Activated T-helper 9 cell treated with anti-CD3 and anti-CD28 coated beads, Interleukin-2, amount 50 U/mL, for 16 hours (primary cell): Measurements from ENCODE around the gene LPP.
"Not testable (repeated sequence)": the region's sequence is repeated elsewhere in the genome, so short reads cannot be mapped to it uniquely, and the experiment has no call there.

ENCODE experiments used
- DNase-seq: peaks from one replicate; pipeline ENCODE4 v3.0.0-alpha.2; 2020; ENCODE audit warnings: low read depth

LPP gene

GRCh38 chr3:188154014-188154808 lies at the start of gene LPP:
LPP (plus strand) TSS chr3:188154157; CDS start chr3:188406121, 251,964 bp downstream.
- peak; percentile 74 for DNase-seq

DNA sequence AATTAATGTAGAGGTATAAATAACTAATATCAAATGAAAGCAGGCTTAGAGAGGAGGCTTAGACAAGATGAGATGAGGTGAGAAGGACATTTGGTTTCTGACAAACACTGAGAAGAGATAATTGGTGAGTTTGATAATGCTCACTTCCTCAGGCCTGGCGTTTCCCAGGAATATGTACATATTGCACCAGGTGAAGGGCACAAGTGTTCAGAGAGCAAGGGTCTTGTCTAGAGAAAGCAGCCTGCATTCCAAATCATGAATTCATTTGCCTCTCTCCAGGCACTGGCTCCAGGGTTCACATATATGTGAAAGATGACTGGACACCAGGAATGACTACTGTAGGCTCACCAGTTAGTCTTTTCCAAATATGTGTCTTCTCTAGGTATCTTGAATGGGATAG lies 48.0 kb upstream of the LPP start:
- no peak for DNase-seq

DNA sequence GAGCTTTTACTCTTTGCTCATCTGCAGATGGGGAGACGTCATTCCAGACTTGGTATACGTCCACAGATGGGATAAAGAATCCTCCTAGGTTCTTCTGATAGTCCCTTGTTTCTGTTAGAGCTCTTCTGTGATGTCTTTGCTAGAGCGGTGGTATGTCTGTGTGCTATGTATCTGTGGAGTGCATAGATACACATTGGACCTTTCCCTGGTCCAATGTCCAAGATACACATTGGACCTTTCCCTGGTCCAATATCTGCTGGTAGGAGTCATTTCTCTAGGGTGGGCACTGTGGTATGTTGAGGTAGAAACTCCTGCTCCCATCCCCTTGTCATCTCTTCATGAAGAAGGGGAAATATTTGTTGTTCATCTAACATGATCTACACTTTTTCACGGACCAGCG lies 47.5 kb upstream of the LPP start:
- no peak for DNase-seq

GRCh38 chr3:188106887-188107830 lies 46.8 kb upstream of the LPP start:
- DNase-seq: no peak

DNA sequence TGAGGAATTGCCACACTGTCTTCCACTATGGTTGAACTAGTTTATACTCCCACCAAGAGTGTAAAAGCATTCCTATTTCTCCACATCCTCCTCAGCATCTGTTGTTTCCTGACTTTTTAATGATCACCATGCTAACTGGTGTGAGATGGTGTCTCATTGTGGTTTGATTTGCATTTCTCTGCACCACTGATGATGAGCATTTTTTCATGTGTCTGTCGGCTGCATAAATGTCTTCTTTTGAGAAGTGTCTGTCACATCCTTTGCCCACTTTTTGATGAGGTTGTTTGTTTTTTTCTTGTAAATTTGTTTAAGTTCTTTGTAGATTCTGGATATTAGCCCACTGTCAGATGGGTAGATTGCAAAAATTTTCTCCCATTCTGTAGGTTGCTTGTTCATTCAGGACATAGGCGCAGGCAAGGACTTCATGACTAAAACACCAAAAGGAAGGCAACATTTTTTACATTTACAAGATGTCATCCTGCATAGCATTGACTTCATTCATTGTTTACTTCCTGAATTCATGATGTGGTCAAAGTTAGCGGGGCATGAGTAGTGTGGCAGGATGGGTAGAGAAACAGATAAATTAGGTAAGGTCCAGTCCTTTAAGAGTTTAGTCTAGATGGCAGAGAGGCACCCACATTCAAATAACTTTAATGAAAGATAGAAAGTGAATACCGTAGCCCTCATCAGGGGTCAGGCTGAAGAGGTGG lies 45.1 kb upstream of the LPP start:
- DNase-seq: no peak

- no peak for DNase-seq
Measured at GRCh38 chr3:188111002-188111584, 42.9 kb upstream of the LPP start.

- no peak for DNase-seq
Measured at GRCh38 chr3:188113756-188114155, 40.2 kb upstream of the LPP start.

DNA sequence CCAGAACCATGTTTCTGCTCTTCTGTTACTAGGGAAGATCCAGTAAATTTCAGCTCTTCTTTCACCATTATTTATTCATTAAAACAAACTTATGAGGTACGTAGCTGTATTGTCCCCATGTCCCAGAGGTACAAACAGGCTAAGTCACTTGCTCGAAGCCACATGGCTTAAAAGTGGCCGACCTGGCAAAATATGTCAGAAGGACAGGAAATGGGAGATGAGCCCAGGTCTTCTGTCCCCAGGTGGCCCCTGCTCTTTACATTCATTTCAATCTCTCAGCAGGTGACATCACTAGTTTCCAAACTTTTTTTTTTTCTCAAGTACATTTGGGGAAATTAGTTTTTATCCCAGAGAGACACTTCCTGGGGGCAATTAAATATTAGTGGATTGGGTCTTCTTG lies 34.1 kb upstream of the LPP start:
- no peak for DNase-seq

- DNase-seq: no peak
Measured at GRCh38 chr3:188122571-188123169, 31.3 kb upstream of the LPP start.

DNA sequence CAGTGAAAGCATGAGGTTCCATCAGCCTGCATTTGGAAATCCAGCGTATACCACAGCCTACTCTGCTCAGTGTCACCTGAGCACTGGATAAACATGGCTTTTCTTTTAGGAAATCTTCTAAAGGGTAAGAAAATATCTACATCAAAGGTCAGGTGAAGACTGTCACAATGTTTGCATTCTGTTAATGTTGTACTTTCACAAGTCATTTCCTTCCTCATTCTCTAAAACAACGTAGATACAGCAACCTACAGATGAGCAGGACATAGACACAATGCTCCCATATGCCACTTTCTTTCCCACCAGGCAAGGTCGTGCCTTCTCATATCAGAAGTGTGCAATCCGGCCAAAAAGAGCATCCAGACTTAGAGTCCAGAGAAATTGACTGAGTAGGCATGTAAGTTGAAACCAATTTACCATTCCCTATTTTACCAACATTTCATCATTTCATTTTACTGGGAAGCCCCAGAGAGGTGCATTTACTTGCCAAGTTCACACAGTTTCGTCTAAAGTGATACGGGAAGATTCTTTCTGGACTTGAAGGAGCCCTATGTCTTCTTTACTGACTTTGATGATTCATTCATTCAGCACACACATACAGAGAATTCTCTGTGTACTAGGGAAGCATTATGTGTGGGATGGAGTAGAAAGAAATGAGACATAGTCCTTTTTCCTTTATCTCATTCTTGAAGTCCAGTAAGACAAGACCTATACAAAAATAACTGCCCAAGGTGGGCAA lies 30.6 kb upstream of the LPP start:
- DNase-seq: no peak

- no peak for DNase-seq
Measured at GRCh38 chr3:188124184-188124583, 29.8 kb upstream of the LPP start.

DNA sequence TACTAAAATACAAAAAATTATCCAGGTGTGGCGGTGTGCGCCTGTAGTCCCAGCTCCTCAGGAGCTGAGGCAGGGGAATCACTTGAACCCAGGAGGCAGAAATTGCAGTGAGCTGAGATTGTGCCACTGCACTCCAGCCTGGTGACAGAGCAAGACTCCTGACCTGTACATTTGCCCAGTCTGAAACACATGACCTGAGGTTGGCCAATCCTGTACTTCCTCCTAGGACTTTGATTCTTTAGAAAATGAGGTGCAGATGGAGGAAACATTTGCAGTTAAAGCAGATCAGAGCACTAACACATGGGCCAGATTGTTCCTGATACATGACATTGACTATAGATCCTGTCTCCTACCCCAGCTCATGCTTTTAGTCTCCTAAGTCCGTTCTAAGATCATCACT lies 28.9 kb upstream of the LPP start:
- DNase-seq: no peak

DNA sequence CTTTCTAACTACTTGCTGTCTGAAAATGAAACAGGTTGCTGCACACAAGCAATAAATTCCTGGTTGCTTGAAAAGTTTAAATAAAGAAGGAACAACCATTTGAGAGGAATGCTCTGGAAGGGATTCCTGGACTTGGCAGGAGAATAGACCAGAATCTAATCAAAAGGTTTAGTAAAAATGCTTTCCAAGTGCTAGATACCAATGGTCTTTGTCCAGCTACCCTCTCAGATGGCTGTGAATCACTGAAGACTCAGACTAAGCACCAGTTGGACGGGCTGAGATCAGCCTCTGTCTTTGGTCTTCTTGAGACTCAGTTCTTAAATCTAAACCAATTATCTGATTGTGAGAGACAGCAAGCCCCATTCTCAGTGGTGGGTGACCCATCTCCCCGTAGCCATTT lies 27.7 kb upstream of the LPP start:
- DNase-seq: no peak

DNA sequence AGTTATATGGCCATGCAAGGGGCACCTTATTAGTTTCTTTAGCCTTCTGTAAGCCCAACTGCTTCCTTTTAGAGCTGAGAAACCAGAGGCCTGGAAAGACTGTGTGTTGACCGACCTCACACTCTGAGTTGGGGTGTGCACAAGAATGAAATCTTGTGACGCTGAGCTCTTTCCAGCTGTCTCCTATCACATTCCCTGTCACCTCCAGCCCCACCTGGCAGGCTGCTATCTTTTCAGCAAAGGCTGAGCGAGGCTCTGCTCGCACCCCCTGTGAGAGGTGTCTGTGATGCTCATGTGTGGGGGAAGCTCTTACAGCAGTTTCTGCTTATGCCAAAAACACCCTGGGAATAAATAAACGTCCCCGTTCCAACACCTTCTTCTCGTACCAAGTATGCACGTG lies 27.0 kb upstream of the LPP start:
- no peak for DNase-seq

- no peak for DNase-seq
Measured at GRCh38 chr3:188128905-188129304, 25.1 kb upstream of the LPP start.

DNA sequence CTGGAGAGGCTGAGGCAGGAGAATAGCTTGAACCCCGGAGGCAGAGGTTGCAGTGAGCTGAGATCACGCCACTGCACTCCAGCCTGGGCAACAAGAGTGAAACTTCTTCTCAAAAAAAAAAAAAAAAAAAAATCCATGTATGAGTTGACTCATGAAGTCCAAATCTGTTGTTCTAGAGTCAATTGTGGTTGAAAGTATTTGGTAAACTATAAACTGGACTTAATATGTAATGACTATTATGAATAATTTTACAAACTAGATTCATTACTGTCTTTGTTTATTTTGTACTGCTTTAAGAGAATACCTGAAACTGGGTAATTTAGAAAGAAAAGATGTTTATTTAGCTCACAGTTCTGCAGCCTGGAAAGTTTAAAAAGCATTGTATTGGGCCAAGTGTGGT lies 22.9 kb upstream of the LPP start:
- DNase-seq: not testable (repeated sequence)

DNA sequence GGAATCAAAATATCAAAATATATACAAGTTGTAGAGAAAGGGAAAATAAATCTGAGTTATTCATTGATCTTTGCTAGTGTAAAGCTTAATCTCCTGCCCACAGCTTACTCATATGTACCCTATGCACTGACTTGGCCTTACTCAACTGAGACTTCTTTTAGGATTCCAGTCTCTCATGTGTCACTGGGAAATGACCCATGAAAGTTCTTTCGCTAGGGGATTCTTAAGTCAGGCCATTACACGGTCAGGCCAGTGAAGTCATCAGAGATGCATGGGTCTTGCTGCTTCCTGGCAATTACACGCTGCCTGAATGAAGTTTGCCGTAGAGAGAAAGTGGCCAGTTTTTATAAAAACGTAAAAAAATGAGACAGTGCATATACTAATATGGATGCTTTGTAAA lies 20.7 kb upstream of the LPP start:
- no peak for DNase-seq

GRCh38 chr3:188133646-188134045 lies 20.3 kb upstream of the LPP start:
- DNase-seq: no peak

GRCh38 chr3:188134079-188134478 lies 19.9 kb upstream of the LPP start:
- no peak for DNase-seq

GRCh38 chr3:188134856-188135255 lies 19.1 kb upstream of the LPP start:
- DNase-seq: no peak

GRCh38 chr3:188135271-188135670 lies 18.7 kb upstream of the LPP start:
- no peak for DNase-seq
